Mucosa of descending colon (tissue), 3 donors: ENCODE measurements around the gene PLD2. TPM values are rescaled to one million over a fixed set of nuclear protein-coding genes. Genes with fewer than 3 reads are reported as not detected.

ENCODE experiments used
- ATAC-seq: fragments of 200-7000 bp; cut with Tn5 transposase; one replicate; pipeline ENCODE4 v1.9.1; 2020; ENCODE audit warnings: mild to moderate bottlenecking, moderate library complexity
- DNase-seq, 3 donors: peaks; one replicate each; pipeline ENCODE4 v3.0.0-alpha.2; 2020
- H3K36me3 ChIP-seq: fragments of 200-600 bp; one replicate; pipeline ENCODE4 v1.8.0; 2021; ENCODE audit warnings: low read depth, mild to moderate bottlenecking
- H3K4me1 ChIP-seq: fragments of 200-600 bp; one replicate; pipeline ENCODE4 v1.8.0; 2021; ENCODE audit warnings: low read depth, mild to moderate bottlenecking
- H3K4me3 ChIP-seq: fragments of 200-600 bp; one replicate; pipeline ENCODE4 v1.8.0; 2021; ENCODE audit warnings: mild to moderate bottlenecking
- H3K9me3 ChIP-seq: fragments of 200-600 bp; one replicate; pipeline ENCODE4 v1.8.0; 2021; ENCODE audit warnings: mild to moderate bottlenecking
- intact Hi-C, 2 donors: fragments of 100-400 bp; cut with DNase I in 1 of 2; cut with micrococcal nuclease in 1 of 2; formaldehyde crosslinking; loops; one replicate each; pipeline versions ENCODE4 v1.11.0 to v1.11.1; 2022; cut with DNase I, micrococcal nuclease
- total RNA-seq, 3 donors: library from RNA; stranded (reverse); fragmentation: NEBNext Ultra II Directional in 2 of 3; extraction: Animal tissue kit (Norgen Biotek cat#: 25700) in 2 of 3; gene quantifications; one replicate each; pipeline versions ENCODE4 v1.2.1 to v1.2.4, GENCODE V29; 2021 to 2023
- TF ChIP-seq, protein P1 (sequence below): fragments of 200-600 bp; IDR thresholded peaks from one replicate; pipeline ENCODE4 v1.8.0; 2022; ENCODE audit warnings: antibody characterized with exemption, mild to moderate bottlenecking
- donor health status: DM: no; HTN: no; CAD: no; lungs with moderate emphysema.
- donor health status: DM: no; HTN: no; CAD: no.
- donor health status: DM: no; HTN: yes; CAD: no.

PLD2 gene
- total RNA-seq, 3 donors from 2014 or later: 24.4 to 29.8 (median 29.2) TPM

DNA sequence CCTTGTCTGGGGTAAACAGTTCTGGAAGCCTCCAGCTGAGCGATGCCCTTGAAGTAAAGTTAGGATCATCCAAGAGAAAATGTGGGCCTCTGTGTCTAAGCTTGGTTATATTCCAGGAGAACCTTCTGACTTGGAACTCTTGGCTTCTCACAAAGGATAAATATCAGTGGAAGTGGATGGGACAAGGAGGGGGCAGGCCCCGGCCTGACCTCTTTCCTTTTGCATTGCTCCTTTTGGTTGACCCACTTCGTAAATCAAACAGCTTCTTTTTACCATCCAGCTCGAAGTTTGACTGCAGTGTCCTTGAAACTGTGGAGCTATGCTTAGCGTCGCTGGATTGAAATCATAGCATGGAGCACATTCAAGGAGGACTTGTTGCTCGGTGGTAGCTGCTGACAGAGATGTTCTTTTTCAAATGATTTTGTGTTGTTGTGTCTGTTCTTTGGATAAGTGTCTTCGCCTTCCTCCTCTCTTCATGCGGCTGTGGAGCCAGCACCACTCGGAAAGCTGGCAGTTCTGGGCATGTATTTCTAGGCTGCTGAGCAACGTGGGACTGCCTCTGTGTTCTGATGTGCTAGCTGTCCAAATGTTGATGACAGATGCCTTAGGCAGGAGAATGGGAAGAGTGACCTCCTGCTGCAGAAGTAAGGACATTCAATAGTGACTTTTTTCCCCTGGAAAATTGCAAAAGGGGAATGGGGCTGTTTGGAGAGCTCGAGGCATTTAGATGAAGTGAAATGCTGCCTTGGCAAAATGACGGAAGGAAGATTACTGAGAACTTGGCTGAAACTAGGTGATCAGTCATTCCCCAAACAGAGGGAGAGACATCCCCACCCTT lies 30.7 kb downstream of the PLD2 start:
- Histone ChIP-seq H3K4me3 (no peak overlapping the region), H3K4me1 (peaks cover 33% of the 10 kb centered on the region), H3K36me3 (no peaks in the 10 kb centered on the region), H3K9me3 (no peaks in the 10 kb centered on the region)
- TF ChIP-seq, protein P1, sequence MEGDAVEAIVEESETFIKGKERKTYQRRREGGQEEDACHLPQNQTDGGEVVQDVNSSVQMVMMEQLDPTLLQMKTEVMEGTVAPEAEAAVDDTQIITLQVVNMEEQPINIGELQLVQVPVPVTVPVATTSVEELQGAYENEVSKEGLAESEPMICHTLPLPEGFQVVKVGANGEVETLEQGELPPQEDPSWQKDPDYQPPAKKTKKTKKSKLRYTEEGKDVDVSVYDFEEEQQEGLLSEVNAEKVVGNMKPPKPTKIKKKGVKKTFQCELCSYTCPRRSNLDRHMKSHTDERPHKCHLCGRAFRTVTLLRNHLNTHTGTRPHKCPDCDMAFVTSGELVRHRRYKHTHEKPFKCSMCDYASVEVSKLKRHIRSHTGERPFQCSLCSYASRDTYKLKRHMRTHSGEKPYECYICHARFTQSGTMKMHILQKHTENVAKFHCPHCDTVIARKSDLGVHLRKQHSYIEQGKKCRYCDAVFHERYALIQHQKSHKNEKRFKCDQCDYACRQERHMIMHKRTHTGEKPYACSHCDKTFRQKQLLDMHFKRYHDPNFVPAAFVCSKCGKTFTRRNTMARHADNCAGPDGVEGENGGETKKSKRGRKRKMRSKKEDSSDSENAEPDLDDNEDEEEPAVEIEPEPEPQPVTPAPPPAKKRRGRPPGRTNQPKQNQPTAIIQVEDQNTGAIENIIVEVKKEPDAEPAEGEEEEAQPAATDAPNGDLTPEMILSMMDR: no peak
- DNase-seq: no peak
- ATAC-seq: no peak
- intact Hi-C loops: no loop called here

DNA sequence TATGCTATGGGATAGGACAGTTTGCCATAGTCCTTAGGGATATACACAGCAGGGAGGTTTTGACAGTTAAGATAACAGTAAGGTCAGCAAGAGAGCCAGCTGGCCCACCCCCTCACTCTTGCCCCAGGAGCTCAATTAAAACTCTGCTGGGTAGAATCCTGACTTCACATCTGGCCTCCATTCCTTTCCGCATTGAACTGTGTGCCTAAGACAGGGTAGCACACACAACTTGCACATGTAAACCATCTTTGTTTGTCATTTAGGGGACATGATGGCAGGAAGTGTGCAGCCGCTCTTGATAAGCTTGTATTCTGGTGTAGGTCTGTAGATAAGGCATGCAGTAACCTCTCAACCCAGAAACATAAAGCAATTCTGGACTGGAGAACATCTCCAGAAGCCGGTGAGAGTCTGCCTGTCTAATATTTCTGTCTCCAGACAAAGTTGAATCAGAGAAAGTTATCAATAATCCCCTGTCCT lies 31.4 kb downstream of the PLD2 start:
- intact Hi-C loops: no loop called here
- Histone ChIP-seq H3K4me1 (peaks cover 33% of the 10 kb centered on the region), H3K4me3 (no peak overlapping the region), H3K9me3 (no peaks in the 10 kb centered on the region), H3K36me3 (no peaks in the 10 kb centered on the region)
- TF ChIP-seq, protein P1: no peak
- ATAC-seq (no peak), DNase-seq (no peak)

DNA sequence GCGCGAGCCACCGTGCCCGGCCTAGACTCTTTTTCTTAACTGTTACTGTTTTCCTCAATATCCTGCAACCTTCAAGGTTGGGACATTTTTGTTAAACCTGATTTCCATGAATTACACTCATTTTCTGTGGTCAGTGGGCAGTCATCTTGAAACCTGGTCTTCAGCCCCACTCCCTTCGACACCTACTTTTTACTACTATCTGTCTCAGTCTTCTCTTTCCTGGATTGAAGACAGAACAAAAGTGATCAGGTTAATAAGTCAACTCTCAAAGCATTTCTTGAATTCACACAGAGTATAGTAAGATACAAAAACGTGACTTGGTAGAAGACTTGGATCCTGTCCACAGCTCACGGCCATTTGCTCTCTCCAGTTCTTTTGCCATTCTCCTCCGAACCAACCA lies 32.3 kb downstream of the PLD2 start:
- H3K36me3 ChIP-seq: no peaks in the 10 kb centered on the region
- DNase-seq (no peak), ATAC-seq (no peak)
- H3K4me3 ChIP-seq: no peak overlapping the region
- TF ChIP-seq, protein P1: no peak
- H3K4me1 ChIP-seq: peaks cover 33% of the 10 kb centered on the region
- intact Hi-C loops: no loop called here
- H3K9me3 ChIP-seq: no peaks in the 10 kb centered on the region

DNA sequence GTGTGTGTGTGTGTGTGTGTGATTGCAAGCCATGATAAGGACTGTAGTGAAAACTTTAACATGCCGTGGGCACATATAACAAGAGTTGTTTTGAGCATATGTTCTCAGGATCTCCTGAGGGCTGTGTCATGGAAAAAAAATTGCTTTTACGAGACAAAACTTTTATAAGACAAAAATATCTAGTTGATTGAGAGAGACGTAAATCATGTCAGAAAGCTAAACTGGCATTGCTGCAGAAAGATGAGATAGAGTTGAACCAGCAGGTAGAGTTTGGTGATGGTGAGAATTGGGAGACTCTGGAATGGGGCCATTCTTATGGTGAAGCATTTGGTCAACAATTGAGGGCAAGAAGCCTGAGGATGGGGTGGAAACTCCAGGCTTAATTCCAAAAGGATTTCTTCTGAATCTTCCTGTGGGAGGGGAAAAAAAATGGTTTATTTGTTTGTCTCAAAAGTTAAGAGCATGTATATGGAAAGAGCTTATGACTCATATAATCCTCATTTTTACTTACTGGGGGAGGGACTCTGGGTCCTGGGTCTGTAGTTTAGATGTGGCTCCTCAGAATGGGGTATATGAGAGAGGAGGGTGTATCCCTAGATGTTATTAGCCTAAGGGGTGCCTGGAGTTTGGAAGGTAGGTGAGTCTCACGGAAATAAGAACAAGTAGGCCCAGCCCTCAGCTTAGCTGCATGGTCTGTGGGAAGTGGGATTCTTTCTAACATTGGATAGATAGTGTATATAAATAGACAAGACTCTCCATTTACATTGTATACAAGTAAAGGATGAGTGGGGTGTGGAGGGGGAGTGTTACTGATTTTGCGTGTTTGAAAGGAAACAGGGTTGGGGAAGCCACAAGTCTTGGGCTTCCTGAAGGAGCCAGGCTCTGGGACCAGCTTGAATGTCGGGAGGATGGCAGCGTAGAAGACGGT lies 33.3 kb downstream of the PLD2 start:
- H3K4me3 ChIP-seq: no peak overlapping the region
- TF ChIP-seq, protein P1: no peak
- no peak for DNase-seq
- ATAC-seq: no peak
- no peaks in the 10 kb centered on the region for H3K36me3 ChIP-seq
- peaks cover 25% of the 10 kb centered on the region for H3K4me1 ChIP-seq
- H3K9me3 ChIP-seq: no peaks in the 10 kb centered on the region
- intact Hi-C loops: no loop called here

DNA sequence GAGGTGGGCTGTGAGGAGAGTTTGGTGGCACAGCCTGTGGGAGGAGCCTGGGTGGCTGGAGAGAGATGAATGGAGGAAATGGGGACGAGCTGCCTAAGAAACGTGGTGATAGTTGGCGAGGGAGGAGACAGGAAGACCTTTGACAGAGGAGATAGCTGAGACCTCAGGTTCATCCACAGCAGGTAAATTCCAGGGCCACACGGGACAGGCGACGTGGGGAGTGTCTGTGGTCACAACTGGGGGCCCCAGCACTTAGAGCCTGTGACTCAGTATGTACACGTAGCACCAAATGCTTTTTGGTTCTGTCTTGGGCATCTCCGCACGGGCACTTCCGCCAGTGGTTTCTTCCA lies 33.9 kb downstream of the PLD2 start:
- Histone ChIP-seq H3K36me3 (no peaks in the 10 kb centered on the region), H3K4me1 (peaks cover 23% of the 10 kb centered on the region), H3K9me3 (no peaks in the 10 kb centered on the region), H3K4me3 (no peak overlapping the region)
- TF ChIP-seq, protein P1: no peak
- intact Hi-C loops: no loop called here
- no peak for ATAC-seq
- no peak for DNase-seq
